ENCODE measurements around the gene BCAP29. TPM values are rescaled to one million over a fixed set of nuclear protein-coding genes. Genes with fewer than 3 reads are reported as not detected.
"Not testable (repeated sequence)": the region's sequence is repeated elsewhere in the genome, so short reads cannot be mapped to it uniquely, and the experiment has no call there.

BCAP29 gene, protein sequence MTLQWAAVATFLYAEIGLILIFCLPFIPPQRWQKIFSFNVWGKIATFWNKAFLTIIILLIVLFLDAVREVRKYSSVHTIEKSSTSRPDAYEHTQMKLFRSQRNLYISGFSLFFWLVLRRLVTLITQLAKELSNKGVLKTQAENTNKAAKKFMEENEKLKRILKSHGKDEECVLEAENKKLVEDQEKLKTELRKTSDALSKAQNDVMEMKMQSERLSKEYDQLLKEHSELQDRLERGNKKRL
- 76.4 TPM for total RNA-seq

DNA sequence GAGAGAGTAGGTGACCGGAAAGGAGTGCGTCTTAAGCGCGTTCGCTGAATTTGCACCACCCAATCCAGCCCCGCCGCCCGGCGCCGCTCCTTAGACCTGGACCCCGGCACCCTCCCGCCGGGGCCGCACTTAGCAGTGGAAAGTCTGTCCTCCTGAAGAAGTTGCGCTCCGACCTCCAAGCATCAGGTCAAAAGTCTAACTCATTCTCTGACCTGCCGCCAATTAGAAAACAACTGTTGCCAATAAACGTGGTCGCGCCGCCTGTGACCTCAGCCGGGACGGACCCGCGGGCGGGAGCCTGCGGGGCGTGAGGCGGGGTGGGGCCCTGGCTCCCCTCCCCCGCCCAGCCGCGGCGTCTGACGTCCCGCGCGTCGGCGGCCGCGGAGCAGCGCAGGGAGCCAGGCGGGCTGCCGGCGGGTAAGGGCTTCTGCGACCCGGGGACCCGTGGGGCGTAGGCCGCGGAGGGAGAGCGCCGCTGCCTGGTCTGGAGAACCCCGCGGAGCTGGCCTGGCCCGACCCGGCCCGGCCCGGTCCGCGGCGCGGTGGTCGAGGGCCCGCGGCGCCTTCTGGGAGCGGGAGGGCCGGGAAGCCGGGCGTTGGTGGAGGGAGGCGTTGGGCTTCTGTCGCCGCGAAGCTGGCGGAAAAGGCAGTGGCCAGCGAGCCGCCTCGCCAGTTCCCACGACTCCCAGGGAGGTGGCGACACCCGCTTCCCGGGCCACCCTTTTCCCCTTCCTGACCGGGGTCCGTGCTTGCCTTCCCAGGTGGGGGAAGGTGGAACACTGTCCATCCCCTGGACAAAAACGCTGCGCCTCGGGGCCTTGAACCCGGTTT lies at the start of gene BCAP29:
BCAP29 (plus strand) TSS at position 362 of the 831 bp plus-strand sequence. CDS start 527 bp downstream, outside the sequence.
- ATAC-seq (peak; percentile 92), DNase-seq (ENCODE audit: low spot score) (peak; percentile 79)
- intact Hi-C loops (cut with DNase I) = no loop called here

DNA sequence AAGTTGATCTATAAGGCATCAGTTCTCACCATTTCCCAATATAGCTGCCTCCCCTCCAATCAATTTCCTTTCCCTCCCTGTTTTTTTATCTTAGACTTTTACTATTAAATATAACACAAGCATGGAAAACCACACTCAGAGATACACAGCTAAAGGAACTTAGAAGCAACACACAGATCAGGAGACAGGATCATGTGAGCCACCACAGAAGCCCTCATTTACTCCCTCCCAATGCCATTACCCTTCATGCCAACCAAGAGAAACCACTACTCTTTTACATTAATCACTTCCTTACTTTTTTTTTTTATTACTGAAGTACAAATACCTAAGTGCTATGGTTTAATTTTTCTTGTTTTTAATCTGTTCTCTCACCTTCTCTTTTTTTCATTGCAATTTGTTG lies 49.3 kb upstream of the BCAP29 start:
- no peak for ATAC-seq
- intact Hi-C loops (cut with DNase I) = no loop called here
- DNase-seq (ENCODE audit: low spot score) = no peak

DNA sequence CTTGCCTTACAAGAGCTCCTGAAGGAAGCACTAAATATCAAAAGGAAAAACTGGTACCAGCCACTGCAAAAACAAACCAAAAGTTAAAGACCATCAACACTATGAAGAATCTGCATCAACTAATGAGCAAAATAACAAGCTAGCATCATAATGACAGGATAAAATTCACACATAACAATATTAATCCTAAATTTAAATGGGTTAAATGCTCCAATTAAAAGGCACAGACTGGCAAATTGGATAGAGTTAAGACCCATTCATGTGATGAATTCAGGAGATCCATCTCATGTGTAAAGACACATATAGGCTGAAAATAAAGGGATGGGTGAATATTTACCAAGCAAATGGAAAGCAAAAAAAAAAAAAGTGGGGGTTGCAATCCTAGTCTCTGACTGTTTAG lies 45.9 kb upstream of the BCAP29 start:
- ATAC-seq (no peak), DNase-seq (ENCODE audit: low spot score) (no peak)
- intact Hi-C loops (cut with DNase I) = no loop called here

- DNase-seq (ENCODE audit: low spot score); ATAC-seq; intact Hi-C loops (cut with DNase I): not testable (repeated sequence)
Measured at GRCh38 chr7:107537228-107537627, 42.8 kb upstream of the BCAP29 start.

DNA sequence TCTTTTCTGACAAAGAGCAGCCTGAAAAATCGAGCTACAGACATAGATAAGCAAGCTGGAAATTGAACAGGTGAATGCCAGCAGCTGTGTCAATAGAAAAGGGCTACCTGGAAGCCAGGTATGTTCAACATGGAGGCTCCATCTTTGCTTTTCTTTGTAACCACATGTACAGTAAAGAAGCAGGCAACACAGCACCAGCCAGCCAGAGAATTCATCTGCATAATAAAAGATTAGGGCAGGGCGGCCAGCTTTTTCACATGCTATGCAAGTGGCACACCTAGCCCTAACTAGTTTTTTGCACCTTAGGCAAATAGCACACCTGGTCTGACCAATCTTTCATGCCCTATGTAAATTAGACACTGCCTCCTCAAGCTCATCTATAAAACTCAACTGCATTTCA lies 42.0 kb upstream of the BCAP29 start:
- DNase-seq (ENCODE audit: low spot score) = no peak
- no peak for ATAC-seq
- intact Hi-C loops (cut with DNase I) = no loop called here

DNA sequence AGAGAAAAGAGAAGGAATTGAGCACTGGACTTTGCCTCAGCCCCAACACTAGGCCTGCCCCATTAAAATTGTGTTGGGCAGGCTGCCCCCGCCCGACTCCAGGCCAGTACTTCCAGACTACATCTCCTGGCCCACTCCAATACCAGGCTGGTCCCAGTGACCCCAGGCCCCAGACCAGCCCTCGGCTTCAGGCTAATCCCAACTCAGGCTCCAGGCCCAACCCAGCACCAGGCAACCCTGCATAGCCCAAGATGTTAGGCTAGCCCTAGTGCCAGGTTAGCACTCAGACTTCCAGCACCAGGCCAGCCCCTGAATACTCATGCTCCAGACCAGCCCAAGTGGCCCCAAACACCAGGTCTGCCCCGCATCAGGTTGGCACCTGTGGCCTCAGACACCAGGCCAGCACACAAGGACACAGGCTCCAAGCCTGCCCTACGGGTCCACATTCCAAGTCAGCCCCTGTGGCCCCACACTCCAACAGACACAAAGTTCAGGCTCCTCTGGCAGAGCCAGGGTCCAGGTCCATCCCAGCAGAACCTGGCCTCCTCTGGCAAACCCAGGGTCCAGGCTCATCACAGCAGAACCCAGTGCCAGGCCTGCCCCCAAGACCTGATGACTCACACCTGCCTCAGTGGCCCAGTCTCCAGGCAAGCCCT lies 36.6 kb upstream of the BCAP29 start:
- intact Hi-C loops (cut with DNase I) = no loop called here
- no peak for DNase-seq (ENCODE audit: low spot score)
- ATAC-seq = no peak

DNA sequence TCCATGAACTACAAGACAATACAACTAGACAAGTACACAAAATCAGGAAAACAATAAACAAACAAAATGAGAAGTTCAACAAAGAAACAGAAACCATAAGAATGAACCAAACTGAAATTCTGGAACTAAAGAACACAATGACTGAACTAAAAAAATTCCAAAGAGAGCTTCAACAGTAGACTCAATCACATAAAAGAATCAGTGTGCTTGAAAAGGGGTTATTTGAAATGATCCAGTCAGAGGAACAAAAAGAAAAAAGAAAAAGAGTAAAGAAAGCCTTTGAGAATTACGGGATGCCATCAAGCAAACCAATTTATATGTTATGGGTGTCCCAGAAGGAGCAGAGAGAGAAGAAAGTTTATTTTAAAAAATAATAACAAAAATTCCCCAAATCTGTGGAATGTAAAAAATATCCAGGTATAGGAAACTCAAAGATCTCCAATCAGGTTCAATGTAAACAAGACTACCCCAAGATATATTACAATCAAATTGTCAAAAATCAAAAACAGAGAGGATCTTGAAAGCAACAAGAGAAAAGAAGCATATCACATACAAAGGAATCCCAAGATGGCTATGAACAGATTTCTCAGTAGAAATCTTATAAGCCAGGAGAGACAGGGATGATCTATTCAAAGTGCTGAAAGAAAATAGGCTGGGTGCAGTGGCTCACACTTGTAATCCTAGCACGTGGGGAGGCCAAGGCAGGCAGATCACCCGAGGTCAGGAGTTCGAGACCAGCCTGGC lies 35.0 kb upstream of the BCAP29 start:
- no peak for ATAC-seq
- no peak for DNase-seq (ENCODE audit: low spot score)
- intact Hi-C loops (cut with DNase I) = no loop called here

- DNase-seq (ENCODE audit: low spot score) (no peak), ATAC-seq (no peak)
- intact Hi-C loops (cut with DNase I) = no loop called here
Measured at GRCh38 chr7:107551936-107552335, 28.1 kb upstream of the BCAP29 start.

- no peak for ATAC-seq
- no peak for DNase-seq (ENCODE audit: low spot score)
- intact Hi-C loops (cut with DNase I) = no loop called here
Measured at GRCh38 chr7:107555893-107556292, 24.2 kb upstream of the BCAP29 start.

- intact Hi-C loops (cut with DNase I) = no loop called here
- no peak for ATAC-seq
- no peak for DNase-seq (ENCODE audit: low spot score)
Measured at GRCh38 chr7:107559864-107560263, 20.2 kb upstream of the BCAP29 start.

- ATAC-seq = no peak
- no peak for DNase-seq (ENCODE audit: low spot score)
- intact Hi-C loops (cut with DNase I) = no loop called here
Measured at GRCh38 chr7:107560898-107561516, 19.0 kb upstream of the BCAP29 start.

GRCh38 chr7:107563081-107563774 lies 16.8 kb upstream of the BCAP29 start:
- no peak for DNase-seq (ENCODE audit: low spot score)
- peak; percentile 66 for ATAC-seq
- intact Hi-C loops (cut with DNase I) = no loop called here

DNA sequence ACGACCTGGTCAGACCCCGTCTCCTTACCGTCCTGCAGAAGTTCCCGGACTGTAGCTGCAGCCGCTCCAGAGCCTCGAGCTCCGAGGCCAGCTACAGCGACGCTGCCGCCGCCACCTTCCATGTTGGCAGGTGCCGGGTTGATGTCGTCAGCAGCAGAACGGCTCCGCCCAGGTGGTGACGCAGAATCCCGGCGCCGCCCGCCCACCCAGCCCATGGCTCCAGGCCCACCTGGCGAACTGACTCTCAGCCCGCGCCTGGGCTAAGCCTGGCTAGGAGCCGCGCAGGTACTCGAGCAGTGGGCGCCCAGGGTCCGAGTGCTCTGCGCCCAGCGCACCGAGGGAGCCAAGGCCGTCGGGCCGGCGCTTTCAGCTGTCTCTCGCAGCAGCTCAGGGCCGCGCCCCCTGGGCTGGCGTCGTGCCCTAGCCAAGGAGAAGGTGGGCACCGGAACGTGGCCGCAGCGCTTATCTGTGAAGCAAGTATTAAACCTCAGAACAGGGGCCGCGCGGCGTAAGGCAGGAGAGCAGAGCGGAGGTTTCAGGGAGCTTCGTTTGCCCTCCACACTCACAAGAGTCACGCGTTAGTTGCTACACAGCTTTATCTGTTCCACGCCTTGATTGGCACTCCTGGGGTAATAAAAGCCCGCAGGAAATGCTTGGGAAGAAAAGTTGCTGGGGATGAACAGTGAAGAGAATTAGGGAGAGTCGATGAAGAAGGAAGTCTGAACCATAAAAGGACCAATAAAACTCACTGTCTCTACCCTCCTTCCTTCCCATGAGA lies 16.1 kb upstream of the BCAP29 start, which contains the start of the genes COG5 and DUS4L:
COG5 (minus strand) TSS at position 146 of the 778 bp plus-strand sequence; CDS start at position 122, 24 bp downstream.
DUS4L (plus strand) TSS at position 197 of the 778 bp plus-strand sequence. CDS start 3,100 bp downstream, outside the sequence.
- DNase-seq (ENCODE audit: low spot score) (peak; percentile 91), ATAC-seq (peak; percentile 97)
- intact Hi-C loops (cut with DNase I) = no loop called here

GRCh38 chr7:107564553-107565298 lies 15.3 kb upstream of the BCAP29 start:
- no peak for DNase-seq (ENCODE audit: low spot score)
- no peak for ATAC-seq
- intact Hi-C loops (cut with DNase I) = no loop called here

DNA sequence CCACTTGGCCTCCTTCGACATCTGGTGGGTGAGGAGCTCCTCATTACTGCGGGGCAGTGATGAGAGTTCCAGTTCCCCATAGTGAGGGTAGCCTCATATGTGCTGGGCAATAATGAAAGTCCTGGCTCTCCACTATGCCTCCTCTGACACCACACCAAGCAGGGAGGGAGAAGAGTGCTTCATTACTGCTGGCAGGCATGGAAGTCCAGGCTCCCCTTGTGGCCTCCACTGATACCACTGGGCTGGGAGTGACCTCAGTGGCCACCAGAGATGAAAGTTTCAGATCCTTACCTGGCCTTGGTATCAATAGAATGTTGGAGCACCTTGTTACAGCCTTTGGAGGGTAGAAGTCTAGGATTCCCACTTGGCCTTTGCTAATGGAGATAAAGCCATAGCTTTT lies 9.7 kb upstream of the BCAP29 start:
- no peak for ATAC-seq
- no peak for DNase-seq (ENCODE audit: low spot score)
- intact Hi-C loops (cut with DNase I) = no loop called here

DNA sequence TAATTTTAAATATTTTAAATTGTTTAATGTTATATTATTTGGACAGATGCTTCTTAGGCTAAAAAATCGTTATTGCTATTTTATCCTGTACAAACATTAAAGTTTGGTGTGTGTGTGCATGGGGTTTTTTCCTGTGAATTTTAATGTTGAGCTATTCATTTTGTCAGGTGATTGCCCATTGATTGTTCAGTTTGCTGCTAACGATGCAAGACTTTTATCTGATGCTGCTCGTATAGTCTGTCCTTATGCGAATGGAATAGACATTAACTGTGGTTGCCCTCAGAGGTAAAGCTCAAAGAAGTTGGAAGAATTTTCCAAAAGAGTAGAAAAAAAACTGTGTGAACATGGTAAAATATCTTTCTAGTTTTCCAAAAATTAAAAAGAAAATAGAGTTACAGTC lies 6.5 kb upstream of the BCAP29 start:
- intact Hi-C loops (cut with DNase I) = no loop called here
- DNase-seq (ENCODE audit: low spot score) (no peak), ATAC-seq (no peak)

DNA sequence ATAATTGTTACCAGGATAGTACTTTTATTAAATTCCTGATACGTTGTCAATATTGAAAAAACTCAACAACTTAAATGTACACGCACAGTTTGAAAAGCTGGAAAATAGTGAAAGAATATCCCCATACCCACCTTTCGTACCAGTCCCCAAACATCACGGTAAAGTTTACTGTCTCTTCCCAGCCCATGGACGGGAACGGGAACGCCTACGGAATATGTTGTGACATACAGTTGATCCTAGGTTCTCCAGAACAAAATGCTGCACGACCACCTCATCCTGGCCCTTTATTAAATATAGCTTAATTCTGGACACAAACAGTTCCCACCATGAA lies 527 bp upstream of the BCAP29 start:
- peak; percentile 18 for ATAC-seq
- DNase-seq (ENCODE audit: low spot score) = no peak
- intact Hi-C loops (cut with DNase I) = no loop called here

Measured in sciatic nerve (tissue), 2 donors.